Measurements from ENCODE around the gene MARS1. TPM values are rescaled to one million over a fixed set of nuclear protein-coding genes. Genes with fewer than 3 reads are reported as not detected.
A peak's percentile ranks its signal among the peaks of the same experiment; 100 is the strongest.

MARS1 gene
- total and polyA plus RNA-seq, 2 experiments from 2014 or later = 117 to 147 TPM

DNA sequence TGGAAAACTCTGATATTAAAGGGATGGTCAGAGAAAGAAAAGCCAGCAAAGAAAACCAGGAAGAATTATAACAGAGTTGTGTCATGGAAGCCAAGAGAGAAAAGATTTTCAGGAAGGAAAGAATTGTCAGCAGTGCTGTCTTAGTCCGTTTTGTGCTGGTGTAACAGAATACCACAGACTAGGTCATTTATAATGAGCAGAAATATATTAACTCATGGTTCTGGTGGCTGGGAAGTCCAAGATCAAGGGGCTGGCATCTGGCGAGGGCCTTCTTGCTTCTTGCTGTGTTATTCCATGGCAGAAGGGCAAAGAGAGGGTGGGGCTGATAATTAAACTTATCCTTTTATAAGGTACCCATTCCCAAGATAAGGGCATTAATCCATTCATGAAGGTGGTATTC lies 39.2 kb upstream of the MARS1 start:
- no peak for TF ChIP-seq EZH2 (IDR thresholded peaks at IDR 0.05; ENCODE audit: borderline replicate concordance)
- TF ChIP-seq, protein P1, sequence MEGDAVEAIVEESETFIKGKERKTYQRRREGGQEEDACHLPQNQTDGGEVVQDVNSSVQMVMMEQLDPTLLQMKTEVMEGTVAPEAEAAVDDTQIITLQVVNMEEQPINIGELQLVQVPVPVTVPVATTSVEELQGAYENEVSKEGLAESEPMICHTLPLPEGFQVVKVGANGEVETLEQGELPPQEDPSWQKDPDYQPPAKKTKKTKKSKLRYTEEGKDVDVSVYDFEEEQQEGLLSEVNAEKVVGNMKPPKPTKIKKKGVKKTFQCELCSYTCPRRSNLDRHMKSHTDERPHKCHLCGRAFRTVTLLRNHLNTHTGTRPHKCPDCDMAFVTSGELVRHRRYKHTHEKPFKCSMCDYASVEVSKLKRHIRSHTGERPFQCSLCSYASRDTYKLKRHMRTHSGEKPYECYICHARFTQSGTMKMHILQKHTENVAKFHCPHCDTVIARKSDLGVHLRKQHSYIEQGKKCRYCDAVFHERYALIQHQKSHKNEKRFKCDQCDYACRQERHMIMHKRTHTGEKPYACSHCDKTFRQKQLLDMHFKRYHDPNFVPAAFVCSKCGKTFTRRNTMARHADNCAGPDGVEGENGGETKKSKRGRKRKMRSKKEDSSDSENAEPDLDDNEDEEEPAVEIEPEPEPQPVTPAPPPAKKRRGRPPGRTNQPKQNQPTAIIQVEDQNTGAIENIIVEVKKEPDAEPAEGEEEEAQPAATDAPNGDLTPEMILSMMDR (IDR thresholded peaks at IDR 0.05; ENCODE audit: poor library complexity) = no peak
- Histone ChIP-seq H3K9me3 (ENCODE audit: low read depth) (no peaks in the 10 kb centered on the region), H3K27me3 (no peaks in the 10 kb centered on the region), H3K4me1 (ENCODE audit: insufficient read depth) (peaks cover 20% of the 10 kb centered on the region), H3K79me2 (no peaks in the 10 kb centered on the region), H3K4me2 (no peak overlapping the region), H2AFZ (no peak overlapping the region), H3K9me2 (replicated peaks; ENCODE audit: insufficient read depth) (no peaks in the 10 kb centered on the region), H3K4me3 (no peak overlapping the region), H4K20me1 (ENCODE audit: insufficient read depth, poor library complexity, severe bottlenecking) (no peaks in the 10 kb centered on the region), H3K36me3 (replicated peaks; ENCODE audit: insufficient read depth, low read depth) (no peaks in the 10 kb centered on the region), H3K27ac (no peak overlapping the region)
- 83% methylated on average over 2 of the region's 2 CpGs for WGBS (ENCODE audit: low lambda C conversion rate, missing lambda C conversion rate)
- no peak for DNase-seq (ENCODE audit: low spot score)

DNA sequence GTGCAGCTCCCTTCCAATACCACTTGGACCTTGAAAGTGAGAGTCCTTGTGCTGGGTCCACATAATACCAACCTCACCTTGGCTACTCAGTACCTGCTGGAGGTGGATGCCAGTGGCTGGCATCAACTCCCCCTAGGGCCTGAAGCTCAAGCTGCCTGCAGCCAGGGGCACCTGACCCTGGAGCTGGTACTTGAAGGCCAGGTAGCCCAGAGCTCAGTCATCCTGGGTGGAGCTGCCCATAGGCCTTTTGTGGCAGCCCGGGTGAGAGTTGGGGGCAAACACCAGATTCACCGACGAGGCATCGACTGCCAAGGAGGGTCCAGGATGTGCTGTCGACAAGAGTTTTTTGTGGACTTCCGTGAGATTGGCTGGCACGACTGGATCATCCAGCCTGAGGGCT lies 38.5 kb upstream of the MARS1 start:
- no peaks in the 10 kb centered on the region for H3K9me2 ChIP-seq (replicated peaks; ENCODE audit: insufficient read depth)
- H4K20me1 ChIP-seq (ENCODE audit: insufficient read depth, poor library complexity, severe bottlenecking) = no peaks in the 10 kb centered on the region
- H3K36me3 ChIP-seq (replicated peaks; ENCODE audit: insufficient read depth, low read depth) = no peaks in the 10 kb centered on the region
- no peaks in the 10 kb centered on the region for H3K79me2 ChIP-seq
- DNase-seq (ENCODE audit: low spot score) = no peak
- H3K4me1 ChIP-seq (ENCODE audit: insufficient read depth) = peaks cover 25% of the 10 kb centered on the region
- H3K4me2 ChIP-seq = no peak overlapping the region
- no peaks in the 10 kb centered on the region for H3K27me3 ChIP-seq
- H3K27ac ChIP-seq = no peak overlapping the region
- H2AFZ ChIP-seq = no peak overlapping the region
- no peak for TF ChIP-seq EZH2 (IDR thresholded peaks at IDR 0.05; ENCODE audit: borderline replicate concordance)
- TF ChIP-seq EZH2phosphoT487 (IDR thresholded peaks at IDR 0.05; ENCODE audit: low read depth, severe bottlenecking, unreplicated experiment) = no peak
- TF ChIP-seq, protein P1 (IDR thresholded peaks at IDR 0.05; ENCODE audit: poor library complexity) = no peak
- H3K9me3 ChIP-seq (ENCODE audit: low read depth) = no peaks in the 10 kb centered on the region
- 99% methylated on average over 7 of the region's 7 CpGs for WGBS (ENCODE audit: low lambda C conversion rate, missing lambda C conversion rate)
- no peak overlapping the region for H3K4me3 ChIP-seq

DNA sequence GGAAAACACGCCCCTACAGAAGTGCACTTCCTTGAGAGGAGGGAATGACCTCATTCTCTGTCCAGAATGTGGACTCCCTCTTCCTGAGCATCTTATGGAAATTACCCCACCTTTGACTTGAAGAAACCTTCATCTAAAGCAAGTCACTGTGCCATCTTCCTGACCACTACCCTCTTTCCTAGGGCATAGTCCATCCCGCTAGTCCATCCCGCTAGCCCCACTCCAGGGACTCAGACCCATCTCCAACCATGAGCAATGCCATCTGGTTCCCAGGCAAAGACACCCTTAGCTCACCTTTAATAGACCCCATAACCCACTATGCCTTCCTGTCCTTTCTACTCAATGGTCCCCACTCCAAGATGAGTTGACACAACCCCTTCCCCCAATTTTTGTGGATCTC lies 37.8 kb upstream of the MARS1 start:
- DNase-seq (ENCODE audit: low spot score) = no peak
- no peaks in the 10 kb centered on the region for H3K27me3 ChIP-seq
- 97% methylated on average over 3 of the region's 3 CpGs for WGBS (ENCODE audit: low lambda C conversion rate, missing lambda C conversion rate)

More for the DNA sequence above, 37.8 kb upstream of the MARS1 start:
- no peak overlapping the region for H2AFZ ChIP-seq
- H3K4me2 ChIP-seq = no peak overlapping the region
- peaks cover 32% of the 10 kb centered on the region for H3K4me1 ChIP-seq (ENCODE audit: insufficient read depth)
- H3K9me3 ChIP-seq (ENCODE audit: low read depth) = no peaks in the 10 kb centered on the region
- H3K9me2 ChIP-seq (replicated peaks; ENCODE audit: insufficient read depth) = no peaks in the 10 kb centered on the region
- no peaks in the 10 kb centered on the region for H3K79me2 ChIP-seq
- peak overlapping the region; percentile 84 for H3K27ac ChIP-seq
- no peak overlapping the region for H3K4me3 ChIP-seq
- no peaks in the 10 kb centered on the region for H4K20me1 ChIP-seq (ENCODE audit: insufficient read depth, poor library complexity, severe bottlenecking)
- H3K36me3 ChIP-seq (replicated peaks; ENCODE audit: insufficient read depth, low read depth) = no peaks in the 10 kb centered on the region
- no peak for TF ChIP-seq EZH2phosphoT487 (IDR thresholded peaks at IDR 0.05; ENCODE audit: low read depth, severe bottlenecking, unreplicated experiment)
- TF ChIP-seq, protein P1 (IDR thresholded peaks at IDR 0.05; ENCODE audit: poor library complexity) = no peak
- no peak for TF ChIP-seq EZH2 (IDR thresholded peaks at IDR 0.05; ENCODE audit: borderline replicate concordance)

All from hepatocyte (in vitro differentiated cells).